ENCODE data around the gene PIGL.
"Not testable (repeated sequence)": the region's sequence is repeated elsewhere in the genome, so short reads cannot be mapped to it uniquely, and the experiment has no call there.

Gene PIGL

DNA sequence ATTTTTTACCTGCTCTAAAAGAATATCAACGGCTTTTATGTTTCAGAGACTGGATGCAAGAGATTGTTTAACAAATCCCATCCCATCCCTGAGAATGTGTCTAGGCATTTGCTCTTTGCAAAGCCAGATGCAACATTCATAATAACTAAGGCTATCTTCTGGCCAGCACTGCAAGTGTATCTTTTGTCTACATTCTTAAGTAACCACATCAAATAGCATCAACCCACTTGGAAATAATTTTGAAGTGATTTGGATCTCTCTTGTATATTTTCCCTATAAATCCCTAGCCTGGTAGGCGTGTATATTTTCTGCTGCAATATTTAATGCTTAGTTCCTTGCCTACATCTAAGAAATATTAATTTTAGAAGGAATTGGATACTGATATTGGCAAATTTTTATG lies 64.3 kb downstream of the PIGL start:
- no peak for FAIRE-seq

DNA sequence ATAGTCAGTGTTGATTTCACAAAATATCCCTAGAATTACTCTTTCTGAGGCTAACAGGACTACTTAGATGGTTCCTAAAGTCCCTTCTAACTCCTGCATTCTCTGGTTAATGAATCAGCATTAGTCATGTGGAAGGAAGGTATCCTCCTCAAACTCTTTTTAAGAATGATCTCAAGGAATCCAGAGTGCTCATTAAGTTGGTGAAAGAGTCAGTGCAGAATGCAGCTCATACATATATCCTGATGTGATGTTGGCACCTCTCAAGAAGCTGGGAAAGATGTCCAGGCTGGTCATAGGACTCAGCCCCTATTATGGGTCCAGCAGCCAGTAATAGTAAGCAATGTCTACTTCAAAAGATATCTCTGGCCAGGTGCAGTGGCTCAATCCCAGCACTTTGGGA lies 65.5 kb downstream of the PIGL start:
- no peak for FAIRE-seq

DNA sequence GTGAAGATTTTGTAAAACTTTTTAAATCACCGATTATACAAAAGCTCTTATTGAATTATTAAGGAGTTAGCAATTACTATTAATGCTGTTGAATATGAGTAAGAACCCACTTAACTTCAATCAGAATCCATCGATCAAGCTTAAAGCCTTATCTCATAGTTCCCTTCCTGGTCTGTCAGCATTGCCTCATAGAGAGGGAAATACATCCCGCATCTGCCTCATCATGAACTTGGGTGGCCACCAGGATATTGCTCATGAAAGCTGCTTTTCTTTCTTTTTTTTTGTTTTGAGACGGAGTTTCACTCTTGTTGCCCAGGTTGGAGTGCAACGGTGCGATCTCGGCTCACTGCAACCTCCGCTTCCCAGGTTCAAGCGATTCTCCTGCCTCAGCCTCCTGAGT lies 66.7 kb downstream of the PIGL start:
- no peak for FAIRE-seq

DNA sequence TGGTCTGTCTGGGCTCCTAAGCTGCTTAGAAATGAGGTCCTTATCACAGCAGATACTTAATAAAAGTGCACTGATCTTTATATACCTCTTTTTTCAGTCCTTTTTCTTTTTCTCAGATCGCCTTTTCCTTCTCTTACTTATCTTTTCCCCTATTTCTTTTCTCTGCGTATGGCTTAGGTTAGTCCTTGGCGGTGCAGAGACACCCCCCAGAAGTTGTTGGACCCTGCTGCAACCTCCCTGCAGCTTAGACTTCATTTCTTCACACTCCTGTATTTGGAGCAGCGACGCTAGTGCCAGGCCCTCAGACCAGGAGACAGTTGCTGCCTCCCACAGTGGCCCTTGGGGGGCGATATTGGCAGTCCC lies 68.6 kb downstream of the PIGL start:
- FAIRE-seq, result no peak

DNA sequence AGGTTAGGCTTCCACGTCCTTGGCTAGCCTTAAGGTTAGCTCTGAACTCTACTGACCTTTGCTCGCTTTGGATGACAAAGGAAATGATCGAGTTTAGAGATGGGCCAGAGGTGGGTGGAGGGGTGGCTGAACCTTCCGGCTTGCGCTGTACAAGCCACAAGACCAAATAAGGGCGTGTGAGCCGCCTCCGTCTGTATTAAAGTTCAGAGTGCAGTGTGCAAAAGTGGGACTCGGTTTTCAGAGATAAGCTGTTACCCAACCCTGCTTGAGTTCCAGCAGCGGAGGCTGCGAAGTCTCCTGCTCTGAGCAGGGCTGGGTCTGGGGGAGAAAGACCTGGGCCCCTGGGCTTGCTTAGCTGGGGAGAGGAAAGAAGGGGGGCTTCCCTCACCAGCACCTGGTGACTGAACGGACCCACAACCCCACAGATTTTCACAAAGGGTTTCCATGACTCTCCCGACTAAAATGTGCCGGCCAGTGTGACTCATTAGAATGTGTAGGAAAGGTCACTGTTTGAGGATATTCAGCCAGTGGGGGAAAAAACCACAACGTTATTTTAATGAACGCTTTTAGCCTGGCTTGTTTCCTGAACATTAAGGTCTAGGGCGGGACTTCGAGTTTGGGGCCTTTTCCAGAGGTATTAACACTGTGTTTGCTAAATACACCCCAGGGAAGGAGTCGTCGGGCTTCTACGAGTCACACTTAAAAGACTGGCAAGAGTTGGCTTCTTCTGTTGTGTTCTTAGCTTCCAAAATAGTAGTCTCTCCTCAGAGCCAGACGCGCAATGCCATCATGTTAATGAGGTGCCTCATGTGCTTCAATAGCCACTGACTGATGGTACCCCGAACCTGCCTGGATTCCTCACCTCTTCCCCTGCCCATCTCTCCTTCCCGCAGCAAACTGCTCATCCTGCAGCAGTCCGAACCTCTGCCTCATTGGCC lies 69.3 kb downstream of the PIGL start:
- FAIRE-seq, result peak; percentile 83

DNA sequence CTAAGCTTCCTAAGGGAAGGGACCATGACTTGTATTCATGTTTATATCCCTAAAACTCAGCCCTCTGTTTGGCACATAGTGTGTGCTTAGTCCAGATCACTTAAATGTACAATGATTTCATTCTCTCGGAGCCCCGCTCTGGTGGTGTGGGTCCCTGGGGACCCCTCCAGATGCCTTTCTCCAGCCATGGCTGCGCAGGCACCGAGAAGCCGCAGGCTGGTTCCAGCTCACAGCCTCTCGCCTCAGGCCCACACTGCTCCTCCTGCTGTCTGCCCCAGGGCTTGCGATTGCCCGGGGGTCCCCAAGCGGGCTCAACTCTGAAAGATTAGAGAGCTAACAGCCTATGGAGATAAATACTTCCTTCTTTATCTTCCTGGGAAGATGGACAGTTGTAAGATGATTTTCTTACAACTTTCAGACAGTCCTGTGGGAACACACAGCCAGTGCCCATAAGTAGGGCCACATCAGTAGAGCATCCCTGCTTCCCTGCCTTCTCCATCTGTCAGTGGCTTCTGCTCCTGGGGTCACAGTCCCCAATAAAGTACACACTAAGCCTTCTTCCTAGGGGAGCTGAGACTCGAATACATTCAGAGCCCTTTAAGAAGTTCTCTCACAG lies 70.0 kb downstream of the PIGL start:
- no peak for FAIRE-seq

DNA sequence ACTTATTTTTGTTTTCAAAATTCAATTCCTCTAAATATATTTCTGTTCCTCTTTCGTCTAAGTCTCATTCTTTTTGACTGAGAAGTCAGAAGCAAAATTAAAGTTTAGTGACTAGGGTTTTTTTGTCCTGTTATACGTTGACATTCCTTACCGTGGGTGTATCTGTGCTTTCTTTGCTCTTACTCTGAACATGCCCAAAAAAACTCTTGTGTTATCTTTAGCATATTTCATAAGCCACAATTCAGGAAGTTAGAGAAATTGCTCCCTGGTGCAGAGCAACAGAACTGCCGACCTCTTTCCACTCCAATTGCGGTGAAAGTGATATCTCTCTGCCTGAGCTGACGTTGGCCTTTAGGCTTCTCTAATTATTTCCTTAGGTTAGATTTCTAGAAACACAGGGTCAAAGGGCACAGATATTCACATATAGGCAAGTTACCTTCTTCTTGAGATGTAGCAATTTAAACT lies 70.6 kb downstream of the PIGL start:
- no peak for FAIRE-seq

DNA sequence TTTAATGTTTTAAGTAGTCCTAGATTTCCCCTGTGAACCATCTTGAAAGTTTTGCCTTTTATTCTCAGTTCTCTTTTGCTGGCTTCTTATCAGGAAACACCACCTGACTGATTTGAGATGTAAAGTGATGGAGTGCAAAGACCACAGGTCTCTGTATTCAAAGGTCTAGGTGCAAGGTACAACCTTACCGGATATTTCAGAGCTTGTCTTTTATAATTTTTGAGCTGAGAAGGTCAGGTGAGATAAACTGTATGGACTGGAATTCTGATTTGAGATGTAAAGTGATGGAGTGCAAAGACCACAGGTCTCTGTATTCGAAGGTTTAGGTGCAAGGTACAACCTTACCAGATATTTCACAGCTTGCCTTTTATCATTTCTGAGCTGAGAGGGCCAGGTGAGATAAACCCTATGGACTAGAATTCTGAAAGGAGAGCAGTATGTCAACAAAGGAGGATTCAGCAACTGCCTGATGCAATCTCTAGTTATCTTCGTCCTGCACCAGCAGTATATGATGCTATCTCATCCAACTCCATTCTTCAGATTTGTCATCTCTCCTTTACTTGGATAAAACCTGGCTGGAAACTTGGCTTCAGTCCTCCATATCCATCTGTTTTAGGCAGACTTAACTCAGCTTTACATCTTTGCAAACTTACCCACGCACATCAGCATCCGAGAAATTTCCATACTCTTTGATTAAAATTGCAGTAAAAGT lies 72.0 kb downstream of the PIGL start:
- FAIRE-seq, result no peak

DNA sequence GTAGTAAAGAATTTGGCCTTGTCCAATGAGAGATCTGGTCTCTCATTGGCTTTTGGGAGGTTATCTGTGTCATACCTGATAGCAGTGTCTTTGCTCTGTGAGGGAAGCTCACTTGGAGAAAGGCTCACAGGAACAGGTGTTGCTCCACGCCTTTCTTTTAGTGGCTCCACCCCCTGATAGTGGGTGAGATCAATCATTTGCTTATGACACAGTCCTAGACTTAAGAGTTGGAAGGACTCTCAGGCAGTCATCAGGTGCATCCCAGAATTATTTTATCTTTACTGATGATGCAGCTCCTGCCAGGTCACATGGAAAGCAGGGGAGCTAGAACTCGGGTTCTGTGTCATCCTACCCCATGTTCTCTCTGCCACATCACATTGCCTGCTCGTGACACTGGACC lies 76.9 kb downstream of the PIGL start:
- FAIRE-seq, result no peak

DNA sequence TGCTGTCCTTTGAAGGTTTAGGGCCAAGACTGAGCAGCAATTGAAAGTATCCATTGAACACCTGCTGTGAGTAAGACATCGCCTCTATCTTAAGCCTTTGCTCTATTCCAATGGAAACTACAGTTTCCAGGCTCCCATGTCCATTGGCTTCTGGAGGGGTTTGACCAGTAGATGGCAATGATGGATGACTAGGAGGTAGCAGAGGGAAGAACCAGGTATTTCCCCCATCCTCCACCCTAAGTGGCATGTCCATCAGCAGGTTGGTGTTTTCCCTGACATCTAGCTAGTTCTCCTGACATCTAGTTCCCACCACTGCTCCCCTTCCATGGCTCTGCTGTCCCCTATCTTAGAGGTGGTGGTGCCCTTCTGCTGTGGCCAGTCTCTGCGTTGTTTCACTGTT lies 77.5 kb downstream of the PIGL start:
- no peak for FAIRE-seq

DNA sequence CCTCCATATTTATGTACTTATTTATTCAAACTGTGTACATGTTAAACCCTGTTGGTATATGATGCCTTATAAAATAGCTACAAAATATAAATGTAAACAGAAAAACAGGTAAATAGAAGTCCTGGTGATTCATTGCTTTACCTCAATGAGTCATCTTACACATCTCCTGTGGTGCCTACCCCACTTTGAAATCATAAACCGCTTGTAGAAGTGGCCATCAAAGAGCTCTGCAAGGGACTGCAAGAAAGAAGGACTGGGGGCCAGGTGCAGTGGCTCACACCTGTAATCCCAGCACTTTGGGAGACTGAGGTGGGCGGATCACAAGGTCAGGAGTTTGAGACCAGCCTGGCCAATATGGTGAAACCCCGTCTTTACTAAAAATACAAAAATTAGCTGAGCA lies 79.1 kb downstream of the PIGL start:
- not testable (repeated sequence) for FAIRE-seq

DNA sequence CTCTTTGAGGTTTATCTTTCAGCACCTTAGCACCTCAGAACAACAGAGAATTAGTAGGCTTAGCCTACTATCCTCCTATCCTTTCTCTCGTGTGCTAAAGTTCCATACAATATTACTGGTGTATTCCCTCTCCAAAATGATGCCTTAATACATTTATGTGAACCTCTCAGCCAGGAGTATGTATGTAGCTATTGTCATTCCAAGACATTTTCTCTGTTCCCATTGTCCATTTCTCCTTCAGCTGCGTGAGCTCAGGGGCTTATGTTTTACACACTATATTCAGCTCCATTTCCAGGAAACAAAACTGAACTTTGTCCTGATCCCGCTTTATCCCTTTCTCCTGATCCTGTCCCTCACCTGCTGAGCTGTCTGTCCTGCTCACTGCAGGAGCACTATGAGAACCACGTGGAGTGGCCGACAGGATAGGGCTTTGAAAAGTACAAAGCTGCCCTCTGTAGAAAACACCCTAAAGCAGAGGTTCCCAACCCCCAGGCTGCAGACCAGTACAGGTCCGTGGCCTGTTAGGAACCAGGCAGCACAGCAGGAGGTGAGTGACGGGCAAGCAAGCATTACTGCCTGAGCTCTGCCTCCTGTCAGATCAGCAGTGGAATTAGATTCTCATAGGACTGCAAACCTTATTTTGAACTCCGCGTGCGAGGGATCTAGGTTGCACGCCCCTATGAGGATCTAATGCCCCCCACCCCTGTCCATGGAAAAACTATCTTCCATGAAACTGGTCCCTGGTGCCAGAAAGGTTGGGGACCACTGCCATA lies 80.5 kb downstream of the PIGL start:
- FAIRE-seq, result no peak

DNA sequence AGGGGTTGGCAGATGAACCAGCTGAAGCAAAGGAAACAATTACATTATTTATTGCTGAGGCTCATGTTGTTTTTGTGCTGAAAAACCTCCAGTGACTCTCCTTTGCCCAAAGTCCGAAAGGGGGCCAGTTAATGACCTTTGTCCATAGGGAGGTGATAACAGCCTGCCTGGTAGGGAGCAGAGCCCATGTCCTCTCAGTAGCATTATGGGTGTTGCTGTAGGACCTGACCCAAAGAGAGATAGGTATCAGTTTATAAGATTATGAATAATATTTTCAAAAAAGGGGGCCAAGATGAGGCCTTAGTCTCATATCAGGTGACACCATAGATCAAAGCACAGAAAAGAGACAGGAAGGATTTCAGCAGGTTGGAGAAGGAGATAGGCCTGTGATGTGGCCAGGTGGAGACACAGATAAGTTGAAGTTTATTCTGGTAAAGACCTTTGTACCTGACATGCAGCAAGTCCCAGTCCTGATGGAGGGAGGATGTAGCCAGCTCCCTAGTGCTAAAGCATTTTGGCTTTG lies 81.2 kb downstream of the PIGL start:
- FAIRE-seq, result no peak

DNA sequence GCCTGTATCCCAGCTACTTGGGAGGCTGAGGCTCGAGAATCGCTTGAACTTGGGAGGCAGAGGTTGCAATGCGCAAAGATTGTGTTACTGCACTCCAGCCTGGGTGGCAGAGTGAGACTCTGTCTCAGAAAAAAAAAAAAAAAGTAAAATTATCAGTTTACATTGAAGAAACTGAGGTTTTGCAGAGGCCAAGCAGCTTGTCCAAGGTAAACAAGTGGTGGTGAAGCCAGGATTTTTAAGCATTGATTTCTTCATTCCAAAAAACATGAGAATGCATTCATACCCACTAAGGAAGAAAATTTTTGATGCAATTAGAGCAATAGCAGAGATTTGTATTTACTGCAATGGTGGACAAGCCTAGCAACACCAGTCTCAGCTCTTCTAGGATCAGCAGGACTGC lies 83.5 kb downstream of the PIGL start:
- no peak for FAIRE-seq

DNA sequence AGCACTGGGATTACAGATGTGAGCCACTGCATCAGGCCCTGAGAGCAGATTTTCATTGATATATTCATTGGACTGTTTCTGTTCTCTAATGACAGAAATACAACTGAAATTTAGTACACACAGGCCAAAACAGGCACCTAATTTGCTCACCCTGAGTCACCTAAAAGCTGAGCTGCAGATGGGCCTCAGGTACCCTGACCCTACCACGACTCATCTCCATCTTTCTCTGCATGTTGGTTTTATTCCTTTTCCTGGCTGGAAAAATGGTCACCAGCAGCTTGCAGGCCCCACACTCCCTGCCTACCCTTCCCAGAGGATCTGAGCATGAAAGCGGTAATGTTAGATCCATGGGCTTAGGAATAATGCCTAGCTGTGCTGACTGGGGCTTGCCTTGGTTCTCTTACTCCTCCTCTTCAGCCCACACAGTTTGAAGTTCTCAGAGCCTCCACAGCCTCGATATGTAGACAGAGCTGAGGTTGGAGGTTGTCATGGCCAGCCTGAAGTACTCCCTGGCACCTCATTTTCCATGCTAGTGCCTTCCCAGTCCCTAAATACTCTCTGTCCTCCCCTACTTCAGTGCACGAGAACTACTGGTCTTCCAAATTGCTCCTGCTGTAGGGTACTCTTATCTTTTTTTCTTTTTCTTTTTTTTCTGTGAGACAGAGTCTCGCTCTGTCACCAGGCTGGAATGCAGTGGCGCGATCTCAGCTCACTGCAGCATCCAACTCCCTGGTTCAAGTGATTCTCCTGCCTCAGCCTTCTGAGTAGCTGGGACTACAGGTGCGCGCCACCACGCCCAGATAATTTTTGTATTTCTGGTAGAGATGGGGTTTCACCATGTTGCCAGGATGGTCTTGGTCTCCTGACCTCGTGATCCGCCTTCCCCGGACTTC lies 85.2 kb downstream of the PIGL start:
- no peak for FAIRE-seq

DNA sequence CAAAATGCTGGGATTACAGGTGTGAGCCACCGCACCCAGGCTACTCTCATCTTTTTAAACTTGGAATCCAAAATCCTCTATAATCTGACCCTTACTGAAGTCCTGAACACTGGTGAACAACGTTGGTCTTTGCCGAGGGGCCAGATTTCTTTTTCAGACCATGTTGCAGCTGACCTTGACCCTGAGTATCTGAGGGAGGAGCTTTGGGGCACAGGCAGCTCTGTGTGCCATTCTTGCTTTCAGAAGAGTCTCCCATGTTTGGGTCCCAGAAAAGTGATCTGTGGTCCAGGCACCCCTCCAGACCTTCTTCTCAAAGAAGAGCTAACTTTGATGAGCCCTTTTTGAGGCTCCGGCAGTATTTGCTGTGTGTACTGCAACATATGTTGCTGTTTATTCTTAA lies 85.8 kb downstream of the PIGL start:
- no peak for FAIRE-seq

DNA sequence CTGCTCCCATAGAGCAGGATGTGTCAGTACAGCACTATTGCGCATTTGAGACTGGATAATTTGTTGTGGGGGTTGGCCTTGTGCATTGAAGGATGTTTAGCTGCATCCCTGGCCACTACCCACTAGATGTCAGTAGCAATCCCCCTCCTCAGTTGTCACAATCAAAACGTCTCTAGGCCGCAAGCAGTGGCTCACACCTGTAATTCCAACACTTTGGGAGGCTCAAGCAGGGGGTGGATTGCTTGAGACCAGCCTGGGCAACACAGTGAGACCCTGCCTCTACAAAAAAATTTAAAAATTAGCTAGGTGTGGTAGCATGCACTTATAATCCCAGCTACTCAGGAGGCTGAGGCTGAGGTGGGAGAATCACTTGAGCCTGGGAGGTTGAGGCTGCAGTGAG lies 87.8 kb downstream of the PIGL start:
- peak; percentile 27 for FAIRE-seq

DNA sequence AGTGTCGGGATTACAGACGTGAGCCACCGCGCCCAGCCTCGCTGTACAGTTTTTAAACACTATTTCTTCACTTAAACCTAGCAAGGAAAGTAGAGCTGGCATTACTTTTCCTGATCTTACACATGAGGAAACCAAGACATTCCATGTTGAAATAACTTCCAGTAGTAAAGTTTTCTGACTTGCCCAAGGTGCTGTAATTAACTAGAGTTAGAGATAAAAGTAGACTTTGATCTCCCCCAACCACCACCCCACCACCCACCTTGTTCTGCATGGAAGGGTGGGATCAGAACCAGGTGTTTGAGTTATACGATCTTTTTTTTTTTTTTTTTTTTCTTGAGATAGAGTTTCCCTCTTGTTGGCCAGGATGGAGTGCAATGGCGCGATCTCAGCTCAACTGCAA lies 89.2 kb downstream of the PIGL start:
- FAIRE-seq, result no peak

DNA sequence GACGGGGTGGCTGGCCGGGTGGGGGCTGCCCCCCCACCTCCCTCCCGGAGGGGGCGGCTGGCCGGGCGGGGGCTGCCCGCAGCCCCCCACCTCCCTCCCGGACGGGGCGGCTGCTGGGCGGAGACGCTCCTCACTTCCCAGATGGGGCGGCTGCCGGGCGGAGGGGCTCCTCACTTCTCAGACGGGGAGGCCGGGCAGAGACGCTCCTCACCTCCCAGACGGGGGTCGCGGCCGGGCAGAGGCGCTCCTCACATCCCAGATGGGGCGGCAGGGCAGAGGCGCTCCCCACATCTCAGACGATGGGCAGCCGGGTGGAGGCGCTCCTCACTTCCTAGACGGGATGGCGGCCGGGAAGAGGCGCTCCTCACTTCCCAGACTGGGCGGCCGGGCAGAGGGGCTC lies 95.1 kb downstream of the PIGL start:
- not testable (repeated sequence) for FAIRE-seq

DNA sequence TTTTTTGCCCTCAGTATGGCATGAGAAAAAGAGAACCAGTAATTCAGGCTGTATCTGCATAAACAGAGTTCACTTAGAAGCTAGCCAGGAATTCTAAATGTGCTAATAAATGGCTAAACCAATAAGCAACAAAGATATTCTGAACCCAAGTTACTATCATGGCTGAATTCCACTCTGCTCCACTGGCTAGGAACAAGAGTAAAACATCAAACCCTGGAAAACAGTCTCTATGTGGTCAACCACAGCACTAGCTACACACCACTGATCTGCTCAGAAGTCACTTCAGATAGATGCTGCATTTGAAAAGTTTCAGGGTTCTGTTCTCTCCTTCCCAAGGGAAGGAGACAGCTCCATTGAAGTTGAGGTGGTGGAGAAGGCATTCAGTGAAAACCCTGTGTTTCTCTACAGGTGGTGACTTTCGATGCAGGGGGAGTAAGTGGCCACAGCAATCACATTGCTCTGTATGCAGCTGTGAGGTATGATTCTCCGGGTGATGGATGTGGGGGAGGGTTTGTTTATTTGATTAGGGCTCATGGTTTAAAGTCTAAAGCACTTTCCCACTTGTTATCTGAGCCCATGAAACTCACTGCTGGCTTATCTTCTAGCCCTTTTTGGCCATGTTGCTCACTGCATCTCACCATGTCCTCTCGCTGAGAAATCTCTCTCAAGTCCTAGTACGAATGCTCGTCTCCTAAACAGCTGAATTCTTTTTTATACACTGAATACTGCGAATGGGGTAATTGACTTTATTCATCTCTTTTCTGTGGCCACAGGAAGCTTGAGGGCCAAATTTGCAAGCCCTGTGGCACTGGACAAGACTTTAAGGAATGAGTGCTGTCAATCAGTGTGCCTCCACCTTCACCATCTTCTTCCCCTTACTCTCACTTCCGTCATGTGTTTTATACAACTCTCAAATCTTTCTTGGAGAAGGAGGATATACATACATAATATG lies 96.4 kb downstream of the PIGL start:
- no peak for FAIRE-seq

DNA sequence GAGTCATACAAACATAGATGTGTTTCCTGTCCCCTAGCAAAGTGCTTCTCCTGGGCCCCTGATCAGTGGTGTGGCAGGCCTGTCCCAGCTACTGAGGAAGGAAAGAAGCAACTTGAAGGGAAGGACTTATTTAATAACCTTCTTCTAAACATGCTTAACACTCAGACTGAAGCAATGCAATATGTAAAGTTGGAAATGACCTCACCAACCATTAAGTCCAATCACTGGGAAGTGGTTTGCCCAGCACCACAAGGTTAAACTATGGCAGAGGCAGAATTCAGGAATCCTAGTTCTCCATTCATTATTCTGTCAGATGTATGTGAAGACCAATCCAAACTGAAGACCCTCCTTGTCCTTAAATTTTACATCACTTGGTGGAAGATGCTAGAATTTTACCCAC lies 97.2 kb downstream of the PIGL start:
- no peak for FAIRE-seq

All from G401.6 (cell line).